PFSK-1 (cell line): ENCODE results near the gene ZNF688.

ENCODE experiments used
- POLR2AphosphoS5 ChIP-seq: IDR thresholded peaks from 2 replicates; pipeline ENCODE4 v1.6.1; 2012; ENCODE audit warnings: low read depth, mild to moderate bottlenecking, control low read depth, low read length, moderate library complexity
- REST ChIP-seq, 2 experiments: IDR thresholded peaks; 2 replicates each; pipeline versions ENCODE4 v1.6.1 to v1.8.0; 2011 to 2012; ENCODE audit warnings: low read depth in 2 of 2, low read length in 2 of 2, control low read depth in 1 of 2, inconsistent platforms in 1 of 2, mild to moderate bottlenecking in 1 of 2, moderate library complexity in 1 of 2; ENCODE audit not compliant: insufficient read depth in 1 of 2

- TF ChIP-seq REST (IDR thresholded peaks at IDR 0.05; ENCODE audit: insufficient read depth in 1 of 2, low read depth in 2 of 2, low read length in 2 of 2) (no peak), POLR2AphosphoS5 (no peak)
Measured at GRCh38 chr16:30569281-30569680, 2.2 kb downstream of the ZNF688 start.
